Effector memory CD4-positive, alpha-beta T cell (primary cell): Measurements from ENCODE around the gene RAD51B.
"Not testable (repeated sequence)": the region's sequence is repeated elsewhere in the genome, so short reads cannot be mapped to it uniquely, and the experiment has no call there.

Experiments
- DNase-seq, 3 donors: peaks; one replicate each; pipeline ENCODE4 v3.0.0-alpha.2; 2020
- H3K27ac ChIP-seq: 2 replicates; pipeline ENCODE4 v1.7.0; 2013; ENCODE audit warnings: mild to moderate bottlenecking, low read length, moderate library complexity; ENCODE audit not compliant: insufficient read depth, poor library complexity, severe bottlenecking
- H3K27me3 ChIP-seq: replicated peaks from 2 replicates; pipeline ENCODE4 v1.7.0; 2013; ENCODE audit warnings: mild to moderate bottlenecking, low read length; ENCODE audit not compliant: insufficient read depth, control insufficient read depth, poor library complexity, severe bottlenecking
- H3K36me3 ChIP-seq: 2 replicates; pipeline ENCODE4 v1.7.0; 2013; ENCODE audit warnings: mild to moderate bottlenecking, low read length, moderate library complexity; ENCODE audit not compliant: control insufficient read depth, insufficient read depth
- H3K4me1 ChIP-seq: 2 replicates; pipeline ENCODE4 v1.7.0; 2013; ENCODE audit warnings: low read length, mild to moderate bottlenecking; ENCODE audit not compliant: control insufficient read depth, insufficient read depth, poor library complexity, severe bottlenecking
- H3K4me3 ChIP-seq: 2 replicates; pipeline ENCODE4 v1.7.0; 2013; ENCODE audit warnings: low read length, low read depth, mild to moderate bottlenecking; ENCODE audit not compliant: insufficient read depth, poor library complexity, severe bottlenecking
- H3K9me3 ChIP-seq: 2 replicates; pipeline ENCODE4 v1.7.0; 2013; ENCODE audit warnings: mild to moderate bottlenecking, low read length, moderate library complexity; ENCODE audit not compliant: control insufficient read depth

Gene RAD51B

GRCh38 chr14:67961676-67962075 is 142.1 kb downstream of the RAD51B start:
- Histone ChIP-seq H3K27me3 (no peaks in the 10 kb centered on the region), H3K36me3 (no peaks in the 10 kb centered on the region), H3K27ac (no peak overlapping the region), H3K4me1 (no peaks in the 10 kb centered on the region), H3K4me3 (no peak overlapping the region), H3K9me3 (no peaks in the 10 kb centered on the region)
- no peak for DNase-seq

GRCh38 chr14:67962215-67962644 is 142.7 kb downstream of the RAD51B start:
- no peaks in the 10 kb centered on the region for H3K9me3 ChIP-seq
- no peaks in the 10 kb centered on the region for H3K27me3 ChIP-seq
- H3K36me3 ChIP-seq = no peaks in the 10 kb centered on the region
- no peaks in the 10 kb centered on the region for H3K4me1 ChIP-seq
- no peak overlapping the region for H3K27ac ChIP-seq
- DNase-seq = no peak
- H3K4me3 ChIP-seq = no peak overlapping the region

DNA sequence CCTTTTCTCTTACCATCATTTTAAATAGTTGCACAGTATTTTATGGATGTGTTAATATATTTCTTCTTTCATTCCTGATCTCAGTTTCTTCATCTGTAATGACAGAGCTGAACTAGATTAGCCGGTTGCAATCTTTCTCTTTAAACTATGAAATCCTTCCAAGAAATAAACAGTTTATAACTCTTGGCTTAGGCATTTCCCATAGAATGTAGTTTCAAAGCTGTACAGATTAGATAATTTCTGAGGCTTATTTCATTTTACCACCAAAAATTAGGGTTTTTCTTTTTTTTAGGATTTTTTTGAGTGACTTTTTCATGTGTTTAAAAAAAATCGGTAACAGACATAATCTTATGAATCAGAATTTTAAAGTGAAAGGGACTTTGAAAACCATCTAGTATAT is 144.0 kb downstream of the RAD51B start:
- Histone ChIP-seq H3K36me3 (no peaks in the 10 kb centered on the region), H3K4me1 (no peaks in the 10 kb centered on the region), H3K4me3 (no peak overlapping the region), H3K27ac (no peak overlapping the region), H3K27me3 (no peaks in the 10 kb centered on the region), H3K9me3 (no peaks in the 10 kb centered on the region)
- no peak for DNase-seq

GRCh38 chr14:67963960-67964812 is 144.6 kb downstream of the RAD51B start:
- Histone ChIP-seq H3K4me1 (no peaks in the 10 kb centered on the region), H3K9me3 (no peaks in the 10 kb centered on the region), H3K27me3 (no peaks in the 10 kb centered on the region), H3K4me3 (no peak overlapping the region), H3K27ac (no peak overlapping the region), H3K36me3 (no peaks in the 10 kb centered on the region)
- DNase-seq = no peak

- H3K4me1 ChIP-seq = no peaks in the 10 kb centered on the region
- H3K36me3 ChIP-seq = no peaks in the 10 kb centered on the region
- H3K9me3 ChIP-seq = no peaks in the 10 kb centered on the region
- H3K4me3 ChIP-seq = no peak overlapping the region
- no peak for DNase-seq
- H3K27ac ChIP-seq = no peak overlapping the region
- no peaks in the 10 kb centered on the region for H3K27me3 ChIP-seq
These were observed 146.1 kb downstream of the RAD51B start for GRCh38 chr14:67965696-67966095.

GRCh38 chr14:67967206-67967605 is 147.6 kb downstream of the RAD51B start:
- no peak overlapping the region for H3K4me3 ChIP-seq
- no peak for DNase-seq
- no peaks in the 10 kb centered on the region for H3K4me1 ChIP-seq
- no peaks in the 10 kb centered on the region for H3K36me3 ChIP-seq
- no peaks in the 10 kb centered on the region for H3K27me3 ChIP-seq
- no peak overlapping the region for H3K27ac ChIP-seq
- H3K9me3 ChIP-seq = no peaks in the 10 kb centered on the region

DNA sequence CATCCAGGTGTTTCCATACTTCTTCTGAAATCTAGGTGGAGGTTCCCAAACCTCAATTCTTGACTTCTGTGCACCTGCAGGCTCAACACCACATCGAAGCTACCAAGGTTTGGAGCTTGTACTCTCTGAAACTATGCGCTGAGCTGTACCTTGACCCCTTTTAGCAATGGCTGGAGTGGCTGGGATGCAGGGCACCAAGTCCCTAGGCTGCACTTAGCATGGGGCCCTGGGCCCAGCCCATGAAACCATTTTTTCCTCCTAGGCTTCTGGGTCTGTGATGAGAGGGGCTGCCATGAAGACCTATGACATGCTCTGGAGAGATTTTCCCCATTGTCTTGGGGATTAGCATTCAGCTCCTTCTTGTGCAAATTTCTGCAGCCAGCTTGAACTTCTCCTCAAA is 148.4 kb downstream of the RAD51B start:
- H3K9me3 ChIP-seq, DNase-seq: not testable (repeated sequence)

DNA sequence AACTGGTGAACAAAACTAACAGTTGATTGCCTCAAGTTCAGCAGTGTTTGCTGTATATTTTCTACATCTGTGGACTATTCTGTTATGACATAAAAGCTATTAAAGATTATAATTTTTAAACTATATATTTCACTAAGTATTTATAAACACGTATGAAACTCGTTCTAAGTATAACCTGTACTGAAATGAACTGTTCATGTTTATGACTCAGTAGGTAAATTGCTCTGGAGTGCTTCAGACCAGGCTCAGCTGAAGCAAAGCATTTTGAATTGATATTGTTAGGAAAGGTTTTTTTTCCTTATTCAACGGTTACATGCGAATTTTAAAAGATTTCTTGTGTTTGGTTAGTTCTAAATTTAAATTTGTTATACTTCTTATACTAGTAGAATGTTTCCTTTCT is 151.3 kb downstream of the RAD51B start:
- no peaks in the 10 kb centered on the region for H3K9me3 ChIP-seq
- no peak for DNase-seq
- no peaks in the 10 kb centered on the region for H3K27me3 ChIP-seq
- H3K36me3 ChIP-seq = no peaks in the 10 kb centered on the region
- no peak overlapping the region for H3K27ac ChIP-seq
- H3K4me1 ChIP-seq = no peaks in the 10 kb centered on the region
- no peak overlapping the region for H3K4me3 ChIP-seq

More for the DNA sequence above, 148.4 kb downstream of the RAD51B start:
- H3K27me3 ChIP-seq, H3K27ac ChIP-seq, H3K4me3 ChIP-seq, H3K4me1 ChIP-seq, H3K36me3 ChIP-seq: not testable (repeated sequence)

GRCh38 chr14:67971627-67972625 is 152.3 kb downstream of the RAD51B start:
- H3K4me1 ChIP-seq = no peaks in the 10 kb centered on the region
- H3K4me3 ChIP-seq = no peak overlapping the region
- H3K9me3 ChIP-seq = no peaks in the 10 kb centered on the region
- DNase-seq = no peak
- H3K36me3 ChIP-seq = no peaks in the 10 kb centered on the region
- H3K27ac ChIP-seq = no peak overlapping the region
- no peaks in the 10 kb centered on the region for H3K27me3 ChIP-seq

- Histone ChIP-seq H3K4me3 (no peak overlapping the region), H3K27ac (no peak overlapping the region), H3K4me1 (no peaks in the 10 kb centered on the region), H3K36me3 (no peaks in the 10 kb centered on the region), H3K27me3 (no peaks in the 10 kb centered on the region), H3K9me3 (no peaks in the 10 kb centered on the region)
- DNase-seq = no peak
These were observed 153.9 kb downstream of the RAD51B start for GRCh38 chr14:67973436-67973835.
